Astrocyte (in vitro differentiated cells and primary cell): Measurements from ENCODE around the gene KRTAP4-6.

ENCODE experiments used
- EZH2 ChIP-seq: IDR thresholded peaks from 2 replicates; pipeline ENCODE4 v1.6.1; 2012; ENCODE audit warnings: mild to moderate bottlenecking, low read length, inconsistent platforms; ENCODE audit not compliant: insufficient read depth
- TF ChIP-seq, protein P1 (sequence below): IDR thresholded peaks from 2 replicates; pipeline ENCODE4 v1.5.1; 2011; ENCODE audit warnings: low read depth, mild to moderate bottlenecking, inconsistent platforms, low read length, moderate library complexity; ENCODE audit not compliant: insufficient read depth

DNA sequence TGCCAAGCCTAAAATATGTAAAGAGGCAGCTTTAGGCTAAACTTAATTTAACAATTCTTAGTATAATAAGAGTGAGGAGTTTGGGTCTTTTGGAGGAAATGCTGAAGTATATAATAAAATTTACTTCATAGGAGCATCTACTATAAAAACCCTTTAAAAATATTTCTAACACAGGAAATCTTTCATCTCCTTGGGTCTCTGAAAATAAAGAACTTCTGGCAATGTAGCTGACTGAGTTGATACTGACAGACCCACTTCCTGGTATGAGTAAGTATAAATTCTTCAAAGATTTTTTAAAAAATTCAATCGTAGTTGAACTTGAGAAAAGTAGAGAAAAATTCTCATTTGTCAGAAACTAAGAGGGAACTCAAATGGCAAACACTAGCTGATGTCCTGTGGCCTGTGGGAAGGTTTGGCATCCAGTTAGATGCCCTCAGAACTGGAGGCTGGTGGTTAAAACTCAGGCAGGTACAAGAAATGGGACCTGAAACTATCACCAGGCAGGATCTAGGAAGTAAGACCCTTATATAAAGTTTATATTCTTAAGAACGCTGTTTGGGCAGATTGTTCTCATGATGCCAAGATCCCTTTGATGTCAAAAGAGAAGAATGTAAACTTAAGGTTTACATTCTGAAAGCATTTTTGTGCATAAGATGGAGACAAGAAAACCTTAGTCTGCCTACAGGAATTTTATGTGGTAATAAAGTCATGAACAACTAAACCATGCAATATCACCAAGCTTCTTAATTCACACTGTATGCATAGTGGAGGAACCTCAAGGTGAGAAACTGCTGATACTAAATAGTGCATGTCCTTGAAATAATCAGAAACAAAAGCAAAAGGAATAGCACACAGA lies 6.2 kb downstream of the KRTAP4-6 start:
- TF ChIP-seq, protein P1, sequence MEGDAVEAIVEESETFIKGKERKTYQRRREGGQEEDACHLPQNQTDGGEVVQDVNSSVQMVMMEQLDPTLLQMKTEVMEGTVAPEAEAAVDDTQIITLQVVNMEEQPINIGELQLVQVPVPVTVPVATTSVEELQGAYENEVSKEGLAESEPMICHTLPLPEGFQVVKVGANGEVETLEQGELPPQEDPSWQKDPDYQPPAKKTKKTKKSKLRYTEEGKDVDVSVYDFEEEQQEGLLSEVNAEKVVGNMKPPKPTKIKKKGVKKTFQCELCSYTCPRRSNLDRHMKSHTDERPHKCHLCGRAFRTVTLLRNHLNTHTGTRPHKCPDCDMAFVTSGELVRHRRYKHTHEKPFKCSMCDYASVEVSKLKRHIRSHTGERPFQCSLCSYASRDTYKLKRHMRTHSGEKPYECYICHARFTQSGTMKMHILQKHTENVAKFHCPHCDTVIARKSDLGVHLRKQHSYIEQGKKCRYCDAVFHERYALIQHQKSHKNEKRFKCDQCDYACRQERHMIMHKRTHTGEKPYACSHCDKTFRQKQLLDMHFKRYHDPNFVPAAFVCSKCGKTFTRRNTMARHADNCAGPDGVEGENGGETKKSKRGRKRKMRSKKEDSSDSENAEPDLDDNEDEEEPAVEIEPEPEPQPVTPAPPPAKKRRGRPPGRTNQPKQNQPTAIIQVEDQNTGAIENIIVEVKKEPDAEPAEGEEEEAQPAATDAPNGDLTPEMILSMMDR, result no peak
- no peak for TF ChIP-seq EZH2
